NCI-H524 treated with DMSO at 0.1 percent for 48 hours (cell line): ENCODE results near the gene ADAMTS3.

Experiments used
- DNase-seq: peaks from one replicate; lab custom pipeline; 2025; lab: John Stamatoyannopoulos, UW

ADAMTS3 gene

DNA sequence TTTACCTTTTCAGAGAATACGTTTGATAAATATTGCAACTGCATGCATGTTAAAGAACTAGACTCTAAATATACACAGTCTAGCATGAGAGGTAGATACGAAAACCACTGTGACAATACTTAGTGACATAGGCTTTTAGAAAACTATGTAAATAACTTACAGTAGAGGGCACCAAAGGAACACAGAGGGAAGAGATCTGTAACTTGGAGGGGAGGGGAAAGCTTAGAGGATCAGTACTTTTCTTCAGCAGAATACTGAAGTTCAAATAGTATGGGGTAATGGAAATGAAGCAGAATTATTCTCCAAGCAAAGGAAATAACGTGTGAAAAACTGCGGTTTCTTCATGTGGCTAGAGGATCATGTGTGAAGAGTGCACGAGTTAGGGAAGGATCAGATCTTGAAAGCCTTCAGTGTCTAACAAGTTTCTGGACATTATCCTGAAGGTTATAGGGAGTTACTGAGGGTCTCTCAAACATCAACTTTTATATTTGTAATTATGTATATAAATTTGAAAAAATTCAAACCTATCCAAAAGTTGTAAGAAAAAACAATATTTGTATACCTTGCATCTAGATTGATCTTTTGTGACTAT is 273.0 kb downstream of the ADAMTS3 start:
- DNase-seq: peak; percentile 10

GRCh38 chr4:72290737-72291136 is 278.3 kb downstream of the ADAMTS3 start:
- DNase-seq: no peak

DNA sequence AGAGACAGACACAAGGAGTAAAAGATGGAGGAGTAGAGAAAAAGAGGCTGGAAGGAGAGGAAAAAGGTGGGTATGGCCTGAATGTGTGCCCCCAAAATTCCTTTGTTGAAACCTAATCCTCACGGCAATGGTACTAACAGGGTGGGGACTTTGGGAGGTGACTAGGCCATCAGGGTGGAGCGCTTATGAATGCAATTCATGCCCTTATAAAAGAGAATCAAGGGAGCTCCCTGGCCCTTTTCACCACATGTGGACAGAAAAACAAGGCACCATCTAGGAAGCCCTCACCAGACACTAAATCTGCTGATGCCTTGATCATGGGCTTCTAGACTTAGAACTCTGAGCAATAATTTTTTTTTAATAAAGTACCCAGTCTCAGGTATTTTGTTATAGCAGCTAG is 282.1 kb downstream of the ADAMTS3 start:
- no peak for DNase-seq

DNA sequence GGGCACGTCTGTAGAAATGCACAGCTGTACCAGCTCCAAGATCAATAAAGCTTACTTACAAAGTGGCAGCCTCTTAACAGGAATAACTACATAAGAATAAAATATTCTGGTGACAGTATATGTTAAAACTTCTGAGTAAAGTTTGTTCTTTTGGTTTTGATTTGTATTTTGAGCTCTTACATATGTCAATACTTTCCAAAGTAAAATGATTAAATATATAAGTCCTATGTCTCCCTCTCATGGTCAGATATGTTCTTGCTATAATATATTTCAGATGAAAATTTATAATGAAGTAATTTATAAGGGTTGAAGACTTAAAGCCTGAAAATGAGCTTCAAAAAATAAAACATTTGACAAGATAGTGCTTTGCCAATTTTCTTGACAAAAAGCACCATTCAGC is 282.8 kb downstream of the ADAMTS3 start:
- no peak for DNase-seq

DNA sequence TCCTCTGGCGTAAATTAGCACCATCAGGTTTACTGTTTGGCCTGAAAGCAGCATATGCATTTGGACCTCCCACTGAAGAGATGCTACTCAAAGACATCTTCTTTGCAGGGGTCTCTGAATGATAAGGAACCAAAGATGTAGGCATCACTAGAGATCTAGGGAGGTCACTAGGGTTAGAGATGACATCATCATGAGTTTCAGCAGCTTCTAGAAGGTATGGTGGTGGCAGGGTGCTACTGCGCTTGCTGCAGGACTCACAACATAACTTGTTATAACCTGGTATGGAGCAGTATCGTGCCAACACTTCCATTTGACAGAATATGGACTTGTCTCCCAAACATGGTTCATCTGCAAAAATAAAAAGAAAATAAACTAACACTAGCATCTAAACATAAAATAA is 285.7 kb downstream of the ADAMTS3 start:
- DNase-seq: no peak

DNA sequence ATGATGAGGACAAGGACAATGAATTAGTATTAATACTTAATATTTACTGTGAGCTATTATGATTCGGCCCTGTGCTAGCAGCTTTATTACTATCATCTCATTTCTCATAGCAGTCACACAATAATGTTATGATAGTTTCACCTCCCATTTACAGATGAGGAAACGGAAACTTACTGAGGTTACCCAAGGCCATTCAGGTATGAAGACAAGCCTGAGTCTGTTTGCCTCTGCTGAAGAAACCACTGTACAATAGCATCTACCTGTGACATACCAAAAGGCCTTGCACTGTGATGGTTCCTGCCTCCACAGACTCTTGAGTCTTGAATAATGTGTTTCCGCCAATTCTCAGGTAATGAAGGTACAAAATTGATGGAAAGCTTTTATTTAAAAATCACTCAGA is 288.8 kb downstream of the ADAMTS3 start:
- DNase-seq: no peak

GRCh38 chr4:72275381-72275780 is 293.6 kb downstream of the ADAMTS3 start:
- DNase-seq: no peak

GRCh38 chr4:72274251-72274650 is 294.8 kb downstream of the ADAMTS3 start:
- DNase-seq: no peak

DNA sequence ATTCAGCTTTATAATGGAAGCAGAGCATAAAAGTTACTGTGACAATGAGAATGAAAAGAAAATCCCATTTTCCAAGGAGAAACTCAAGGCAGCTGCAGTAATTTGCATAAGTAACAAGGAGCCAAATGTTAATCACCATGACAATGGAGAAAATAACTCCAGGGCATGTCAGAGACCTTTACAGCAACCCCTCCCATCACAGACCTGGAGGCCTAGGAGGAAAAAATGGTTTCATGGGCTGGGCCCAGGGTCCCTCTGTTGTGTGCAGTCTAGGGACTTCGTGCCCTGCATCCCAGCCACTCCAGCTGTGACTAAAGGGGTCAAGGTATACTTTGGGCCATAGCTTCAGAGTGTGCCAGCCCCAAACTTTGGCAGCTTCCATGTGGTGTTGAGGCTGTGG is 313.8 kb downstream of the ADAMTS3 start:
- DNase-seq: no peak

DNA sequence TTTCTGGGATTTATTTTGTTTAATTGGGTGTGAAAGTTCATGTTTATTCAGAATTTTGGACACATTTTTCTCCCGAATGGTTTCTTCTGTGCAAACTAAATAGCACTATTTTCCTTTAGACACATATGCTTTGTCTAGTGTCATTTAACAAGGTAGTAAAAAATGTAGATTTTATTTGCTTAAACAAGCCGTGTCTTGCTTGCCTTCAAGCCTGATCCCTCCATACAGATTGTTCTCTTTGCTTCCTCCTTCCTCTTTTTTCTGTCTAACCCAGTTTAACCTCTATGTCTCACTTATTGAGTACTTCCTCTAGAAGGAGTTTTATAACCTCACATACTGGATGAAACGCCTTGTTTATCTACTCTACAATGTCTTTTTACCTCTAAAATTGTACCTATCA is 325.4 kb downstream of the ADAMTS3 start:
- DNase-seq: no peak

- no peak for DNase-seq
Measured at GRCh38 chr4:72239487-72240116, 329.4 kb downstream of the ADAMTS3 start.
